Measurements from ENCODE around the gene COX19.

The COX19 gene

GRCh38 chr7:978049-978346 is 2.6 kb upstream of the COX19 start:
- Histone ChIP-seq H3K4me3 (replicated peaks; ENCODE audit: insufficient read depth, low read length) (no peak overlapping the region), H3K27ac (replicated peaks) (no peak overlapping the region), H3K27me3 (ENCODE audit: insufficient read depth, poor library complexity, severe bottlenecking) (no peaks in the 10 kb centered on the region)
- no peak for DNase-seq (ENCODE audit: low read depth in 1 of 2, low spot score in 1 of 2)
- TF ChIP-seq, protein P1, sequence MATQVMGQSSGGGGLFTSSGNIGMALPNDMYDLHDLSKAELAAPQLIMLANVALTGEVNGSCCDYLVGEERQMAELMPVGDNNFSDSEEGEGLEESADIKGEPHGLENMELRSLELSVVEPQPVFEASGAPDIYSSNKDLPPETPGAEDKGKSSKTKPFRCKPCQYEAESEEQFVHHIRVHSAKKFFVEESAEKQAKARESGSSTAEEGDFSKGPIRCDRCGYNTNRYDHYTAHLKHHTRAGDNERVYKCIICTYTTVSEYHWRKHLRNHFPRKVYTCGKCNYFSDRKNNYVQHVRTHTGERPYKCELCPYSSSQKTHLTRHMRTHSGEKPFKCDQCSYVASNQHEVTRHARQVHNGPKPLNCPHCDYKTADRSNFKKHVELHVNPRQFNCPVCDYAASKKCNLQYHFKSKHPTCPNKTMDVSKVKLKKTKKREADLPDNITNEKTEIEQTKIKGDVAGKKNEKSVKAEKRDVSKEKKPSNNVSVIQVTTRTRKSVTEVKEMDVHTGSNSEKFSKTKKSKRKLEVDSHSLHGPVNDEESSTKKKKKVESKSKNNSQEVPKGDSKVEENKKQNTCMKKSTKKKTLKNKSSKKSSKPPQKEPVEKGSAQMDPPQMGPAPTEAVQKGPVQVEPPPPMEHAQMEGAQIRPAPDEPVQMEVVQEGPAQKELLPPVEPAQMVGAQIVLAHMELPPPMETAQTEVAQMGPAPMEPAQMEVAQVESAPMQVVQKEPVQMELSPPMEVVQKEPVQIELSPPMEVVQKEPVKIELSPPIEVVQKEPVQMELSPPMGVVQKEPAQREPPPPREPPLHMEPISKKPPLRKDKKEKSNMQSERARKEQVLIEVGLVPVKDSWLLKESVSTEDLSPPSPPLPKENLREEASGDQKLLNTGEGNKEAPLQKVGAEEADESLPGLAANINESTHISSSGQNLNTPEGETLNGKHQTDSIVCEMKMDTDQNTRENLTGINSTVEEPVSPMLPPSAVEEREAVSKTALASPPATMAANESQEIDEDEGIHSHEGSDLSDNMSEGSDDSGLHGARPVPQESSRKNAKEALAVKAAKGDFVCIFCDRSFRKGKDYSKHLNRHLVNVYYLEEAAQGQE (IDR thresholded peaks at IDR 0.05; ENCODE audit: insufficient replicate concordance, low read depth): no peak
- TF ChIP-seq SPI1 (IDR thresholded peaks at IDR 0.05; ENCODE audit: borderline replicate concordance, low read depth) (no peak), GABPA (IDR thresholded peaks at IDR 0.05; ENCODE audit: low read depth) (no peak), CTCF (IDR thresholded peaks at IDR 0.05; ENCODE audit: insufficient read depth, low read length) (no peak), POLR2AphosphoS5 (IDR thresholded peaks at IDR 0.05; ENCODE audit: low read depth) (no peak)

- no peak overlapping the region for H3K27ac ChIP-seq (replicated peaks)
- H3K4me3 ChIP-seq (replicated peaks; ENCODE audit: insufficient read depth, low read length): no peak overlapping the region
- no peaks in the 10 kb centered on the region for H3K27me3 ChIP-seq (ENCODE audit: insufficient read depth, poor library complexity, severe bottlenecking)
- no peak for DNase-seq (ENCODE audit: low read depth in 1 of 2, low spot score in 1 of 2)
- TF ChIP-seq CTCF (IDR thresholded peaks at IDR 0.05; ENCODE audit: insufficient read depth, low read length) (no peak), GABPA (IDR thresholded peaks at IDR 0.05; ENCODE audit: low read depth) (no peak), POLR2AphosphoS5 (IDR thresholded peaks at IDR 0.05; ENCODE audit: low read depth) (no peak), SPI1 (IDR thresholded peaks at IDR 0.05; ENCODE audit: borderline replicate concordance, low read depth) (no peak)
- TF ChIP-seq, protein P1 (IDR thresholded peaks at IDR 0.05; ENCODE audit: insufficient replicate concordance, low read depth): no peak
Measured at GRCh38 chr7:977326-978048, 2.1 kb upstream of the COX19 start.

DNA sequence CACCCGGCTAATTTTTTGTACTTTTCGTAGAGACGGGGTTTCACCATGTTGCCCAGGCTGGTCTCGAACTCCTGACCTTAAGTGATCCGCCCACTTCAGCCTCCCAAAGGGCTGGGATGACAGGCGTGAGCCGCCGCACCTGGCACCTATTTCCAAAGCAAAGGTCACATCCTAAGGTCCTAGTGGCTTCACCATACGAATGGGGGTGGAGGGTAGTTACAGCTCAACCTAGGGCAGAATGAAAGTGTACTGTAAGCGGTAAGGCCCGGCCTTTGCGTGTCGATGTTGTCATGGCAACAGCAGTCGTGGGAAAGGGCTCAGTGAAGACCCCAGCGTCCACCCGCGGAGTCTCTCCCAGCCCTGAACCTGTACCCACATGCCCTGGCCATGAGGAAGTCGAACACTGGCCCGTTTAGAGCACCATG is 1.6 kb upstream of the COX19 start:
- no peak for DNase-seq (ENCODE audit: low read depth in 1 of 2, low spot score in 1 of 2)
- TF ChIP-seq POLR2AphosphoS5 (IDR thresholded peaks at IDR 0.05; ENCODE audit: low read depth): no peak
- TF ChIP-seq, protein P1 (IDR thresholded peaks at IDR 0.05; ENCODE audit: insufficient replicate concordance, low read depth): no peak
- no peak for TF ChIP-seq CTCF (IDR thresholded peaks at IDR 0.05; ENCODE audit: insufficient read depth, low read length)
- no peak for TF ChIP-seq GABPA (IDR thresholded peaks at IDR 0.05; ENCODE audit: low read depth)
- TF ChIP-seq SPI1 (IDR thresholded peaks at IDR 0.05; ENCODE audit: borderline replicate concordance, low read depth): no peak
- Histone ChIP-seq H3K4me3 (replicated peaks; ENCODE audit: insufficient read depth, low read length) (no peak overlapping the region), H3K27ac (replicated peaks) (no peak overlapping the region), H3K27me3 (ENCODE audit: insufficient read depth, poor library complexity, severe bottlenecking) (no peaks in the 10 kb centered on the region)
